GM12864 (cell line): ENCODE results near the gene EXOC3L4.
A peak's percentile ranks its signal among the peaks of the same experiment; 100 is the strongest.

Experiments used
- DNase-seq: peaks from one replicate; pipeline ENCODE4 v3.0.0-alpha.2; 2011; ENCODE audit warnings: low read depth
- H3K4me3 ChIP-seq: 2 replicates; pipeline ENCODE4 v1.5.1; 2011; ENCODE audit warnings: mild to moderate bottlenecking, low read depth, low read length, control low read depth
- TF ChIP-seq, protein P1 (sequence below): IDR thresholded peaks from 2 replicates; pipeline ENCODE4 v1.5.1; 2011; ENCODE audit warnings: low read depth, mild to moderate bottlenecking, moderate library complexity, low read length, control low read depth, inconsistent platforms; ENCODE audit errors: missing control alignments

Gene EXOC3L4

GRCh38 chr14:103078420-103078749 is 16.1 kb upstream of the EXOC3L4 start:
- H3K4me3 ChIP-seq: no peak overlapping the region
- peak; percentile 70 for DNase-seq
- TF ChIP-seq, protein P1, sequence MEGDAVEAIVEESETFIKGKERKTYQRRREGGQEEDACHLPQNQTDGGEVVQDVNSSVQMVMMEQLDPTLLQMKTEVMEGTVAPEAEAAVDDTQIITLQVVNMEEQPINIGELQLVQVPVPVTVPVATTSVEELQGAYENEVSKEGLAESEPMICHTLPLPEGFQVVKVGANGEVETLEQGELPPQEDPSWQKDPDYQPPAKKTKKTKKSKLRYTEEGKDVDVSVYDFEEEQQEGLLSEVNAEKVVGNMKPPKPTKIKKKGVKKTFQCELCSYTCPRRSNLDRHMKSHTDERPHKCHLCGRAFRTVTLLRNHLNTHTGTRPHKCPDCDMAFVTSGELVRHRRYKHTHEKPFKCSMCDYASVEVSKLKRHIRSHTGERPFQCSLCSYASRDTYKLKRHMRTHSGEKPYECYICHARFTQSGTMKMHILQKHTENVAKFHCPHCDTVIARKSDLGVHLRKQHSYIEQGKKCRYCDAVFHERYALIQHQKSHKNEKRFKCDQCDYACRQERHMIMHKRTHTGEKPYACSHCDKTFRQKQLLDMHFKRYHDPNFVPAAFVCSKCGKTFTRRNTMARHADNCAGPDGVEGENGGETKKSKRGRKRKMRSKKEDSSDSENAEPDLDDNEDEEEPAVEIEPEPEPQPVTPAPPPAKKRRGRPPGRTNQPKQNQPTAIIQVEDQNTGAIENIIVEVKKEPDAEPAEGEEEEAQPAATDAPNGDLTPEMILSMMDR: peak; percentile 93

DNA sequence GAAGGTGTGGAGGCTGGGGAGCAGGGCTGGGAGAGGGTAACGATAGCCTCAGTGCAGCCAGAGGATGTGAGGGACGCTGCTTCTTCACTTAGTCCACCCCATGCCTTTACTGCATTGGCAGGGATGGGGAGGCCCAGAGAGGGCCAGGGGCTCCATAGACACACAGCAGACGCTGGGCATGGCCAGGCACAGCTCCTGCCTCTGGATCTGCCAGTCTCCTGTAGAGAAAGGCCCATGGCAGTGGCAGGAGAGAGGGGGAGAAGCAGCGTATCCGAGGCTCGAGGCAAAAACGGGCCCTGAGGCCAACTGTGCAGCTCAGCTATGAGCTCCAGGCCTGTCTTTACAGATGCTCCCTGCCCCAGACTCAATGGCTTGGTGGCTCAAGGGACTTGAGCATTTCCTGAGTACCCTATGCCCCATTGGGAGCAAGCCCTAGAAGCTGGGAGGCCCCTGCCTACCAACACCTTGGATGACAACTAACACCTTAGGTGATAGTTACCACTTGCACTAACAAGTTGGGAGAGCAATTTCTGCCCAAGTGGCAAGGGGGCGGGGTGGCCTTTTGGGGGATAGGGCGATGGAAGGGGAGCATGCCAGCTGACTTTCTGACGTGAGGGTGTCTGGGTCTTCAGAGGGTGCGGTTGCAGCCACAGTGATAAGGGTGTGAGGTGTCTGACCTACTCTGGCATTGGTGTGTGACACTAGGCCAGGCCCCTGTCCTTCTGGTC is 15.5 kb upstream of the EXOC3L4 start:
- no peak for DNase-seq
- TF ChIP-seq, protein P1: no peak
- no peak overlapping the region for H3K4me3 ChIP-seq

GRCh38 chr14:103081951-103082350 is 12.6 kb upstream of the EXOC3L4 start:
- TF ChIP-seq, protein P1: no peak
- H3K4me3 ChIP-seq: no peak overlapping the region
- no peak for DNase-seq

DNA sequence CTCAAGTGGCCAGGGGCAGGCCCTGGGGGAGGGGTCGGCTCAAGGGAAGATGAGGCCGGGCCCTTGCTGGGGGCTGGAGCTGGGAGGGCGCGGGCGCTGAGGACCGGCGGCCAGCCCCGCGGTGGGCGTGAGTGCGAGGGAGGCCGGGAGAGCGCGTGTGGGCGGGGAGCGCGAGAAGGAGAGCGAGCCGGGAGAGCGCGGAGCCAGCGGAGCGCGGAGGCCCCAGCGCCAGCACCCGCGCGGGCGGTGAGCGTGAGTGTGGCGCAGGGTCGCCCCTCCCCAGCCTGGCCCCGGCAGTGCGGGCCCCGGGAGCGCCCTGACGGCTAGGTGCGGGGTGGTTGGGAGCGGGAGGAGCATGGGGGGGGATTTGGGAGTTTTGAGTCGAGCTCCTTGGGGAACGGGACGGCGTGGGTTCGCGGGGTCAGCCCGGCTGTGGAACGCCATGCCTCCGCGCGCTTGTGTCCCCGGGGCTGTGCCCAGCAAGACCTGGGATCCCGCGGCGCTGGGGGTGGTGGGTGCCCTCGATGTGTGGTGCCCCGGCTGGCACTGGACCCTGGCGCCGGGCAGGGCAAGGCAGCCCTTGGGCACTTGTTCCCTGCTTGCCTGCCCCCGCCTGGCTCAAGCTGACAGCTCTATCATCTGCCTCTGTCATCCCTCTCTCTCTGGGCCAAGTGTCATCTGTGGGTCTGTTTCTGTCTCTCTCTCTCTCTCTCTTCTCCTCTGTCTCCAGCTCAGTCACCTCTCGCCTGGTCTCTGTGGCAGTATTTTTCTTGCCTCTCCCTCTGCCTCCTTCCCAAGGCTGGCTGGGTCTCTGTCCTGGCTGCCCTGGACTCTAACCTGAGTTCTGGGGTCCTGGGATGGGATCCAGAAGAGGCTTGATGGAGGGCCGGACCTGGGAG is 10.3 kb upstream of the EXOC3L4 start, which contains the start of gene LBHD2:
Gene LBHD2, plus strand, starts transcription at position 190 of the 899 bp plus-strand sequence. CDS start 1,803 bp downstream, outside the sequence.
- TF ChIP-seq, protein P1: no peak
- no peak within 1 kb of the TSS for H3K4me3 ChIP-seq
- DNase-seq: no peak

DNA sequence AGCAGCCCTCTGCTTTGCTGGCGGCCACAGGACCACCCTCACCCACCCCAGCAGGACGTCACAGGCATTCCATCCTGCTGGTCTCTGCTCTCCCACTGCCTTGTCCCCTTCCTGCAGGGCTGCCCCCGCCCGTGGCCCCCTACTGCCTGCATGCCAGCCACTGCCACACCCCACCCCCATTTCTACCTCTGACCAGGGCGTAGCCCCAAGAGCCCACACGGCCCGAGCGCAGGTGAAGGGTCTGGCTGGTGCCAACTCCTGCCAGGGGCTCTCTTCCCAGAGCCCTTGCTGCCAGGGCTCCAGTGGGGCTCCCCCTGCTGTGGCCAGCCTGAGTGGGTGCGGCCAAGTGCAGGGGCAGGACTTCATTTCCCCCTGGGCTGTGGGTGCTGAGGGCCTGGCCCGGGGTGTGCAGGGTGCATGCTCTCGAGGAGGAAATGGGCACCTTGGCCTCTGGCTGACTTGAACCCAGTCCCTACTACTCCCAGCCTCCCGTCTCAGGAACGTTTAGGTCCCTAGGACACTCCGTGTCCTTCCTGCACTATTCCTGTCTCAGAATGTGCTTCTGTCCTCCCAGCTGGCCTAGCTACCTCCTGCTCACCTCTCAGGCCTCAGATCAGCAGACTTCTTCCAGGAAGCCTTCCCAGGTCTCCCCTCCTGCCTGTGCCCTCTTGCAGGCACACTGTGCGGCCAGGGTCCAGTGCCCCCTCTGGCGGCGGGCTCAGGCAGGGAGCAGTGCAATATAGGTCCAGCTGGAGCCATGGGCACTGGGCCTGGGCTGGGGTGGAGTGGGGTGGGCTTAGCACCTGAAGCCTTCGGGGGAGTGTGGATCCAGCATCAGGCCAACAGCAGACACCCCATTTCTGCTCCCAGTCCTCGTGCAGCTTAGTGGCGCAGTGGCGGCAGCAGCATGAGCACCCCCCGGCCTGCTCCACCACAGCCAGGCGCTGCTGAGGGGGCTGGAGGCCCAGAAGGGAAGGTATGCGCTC is 9.1 kb upstream of the EXOC3L4 start:
- TF ChIP-seq, protein P1: peak; percentile 14
- no peak overlapping the region for H3K4me3 ChIP-seq

DNA sequence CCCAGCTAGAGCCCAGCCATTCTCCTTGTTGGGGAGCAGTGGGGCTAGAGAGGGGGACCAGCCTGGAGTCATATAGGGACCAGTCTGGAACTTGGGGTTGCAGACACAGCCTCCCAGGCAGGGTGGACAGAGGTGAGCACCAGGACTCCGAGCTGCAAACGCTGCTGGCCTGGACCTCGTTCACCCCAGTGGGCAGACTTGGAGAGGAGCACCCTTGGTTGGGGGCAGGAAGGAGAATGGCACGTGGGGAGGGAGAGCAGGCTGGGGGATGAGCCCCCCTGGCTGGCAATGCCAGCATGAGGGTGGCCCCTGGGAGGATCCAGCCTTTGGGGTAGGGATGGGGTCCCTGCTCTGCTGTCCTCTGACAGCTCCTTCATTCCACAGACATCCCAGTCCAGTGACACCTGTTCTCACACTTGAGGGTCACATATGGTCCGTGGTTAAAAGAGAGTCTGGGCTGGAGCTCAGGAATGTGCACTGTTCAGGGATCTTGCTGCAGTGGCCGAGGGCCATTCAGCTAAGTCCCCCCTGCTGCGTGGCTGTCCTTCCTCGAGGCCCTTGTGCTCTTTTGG is 7.7 kb upstream of the EXOC3L4 start:
- H3K4me3 ChIP-seq: no peak overlapping the region
- TF ChIP-seq, protein P1: no peak
- DNase-seq: no peak

More for the DNA sequence above, 9.1 kb upstream of the EXOC3L4 start:
- DNase-seq: no peak
